Right lobe of liver (tissue), 6 donors: ENCODE data around the gene APOL3. TPM values are rescaled to one million over a fixed set of nuclear protein-coding genes. Genes with fewer than 3 reads are reported as not detected.
"Not testable (repeated sequence)": the region's sequence is repeated elsewhere in the genome, so short reads cannot be mapped to it uniquely, and the experiment has no call there.

ENCODE experiments used
- ATAC-seq, 4 donors: fragments of 200-7000 bp; cut with Tn5 transposase; one replicate each; pipeline ENCODE4 v1.9.1; 2020; ENCODE audit warnings: mild to moderate bottlenecking in 4 of 4, moderate library complexity in 4 of 4
- DNase-seq, 3 donors: peaks; one replicate each; pipeline ENCODE4 v3.0.0-alpha.2; 2020
- H3K27ac ChIP-seq, 3 donors: fragments of 200-600 bp; one replicate each; pipeline ENCODE4 v1.8.0; 2022
- H3K27me3 ChIP-seq, 2 donors: fragments of 200-600 bp; one replicate each; pipeline ENCODE4 v1.8.0; 2022
- H3K36me3 ChIP-seq, 4 donors: fragments of 200-600 bp; sonication (generic) in 1 of 4; one replicate each; pipeline versions ENCODE4 v1.5.1 to v1.8.0; 2017 to 2022; ENCODE audit warnings: control low read depth in 1 of 4
- H3K4me1 ChIP-seq, 4 donors: fragments of 200-600 bp; sonication (generic) in 1 of 4; one replicate each; pipeline versions ENCODE4 v1.5.1 to v1.8.0; 2017 to 2022; ENCODE audit warnings: control low read depth in 1 of 4
- H3K4me3 ChIP-seq, 3 donors: fragments of 200-600 bp; one replicate each; pipeline ENCODE4 v1.8.0; 2022
- H3K9me3 ChIP-seq, 4 donors: fragments of 200-600 bp; sonication (generic) in 1 of 4; one replicate each; pipeline versions ENCODE4 v1.5.1 to v1.8.0; 2017 to 2022; ENCODE audit warnings: control low read depth in 1 of 4
- CTCF ChIP-seq, 4 donors: fragments of 200-600 bp in 3 of 4; fragments of 450-650 bp in 1 of 4; IDR thresholded peaks; one replicate each; pipeline versions ENCODE4 v1.5.1 to v1.8.0; 2016 to 2022; ENCODE audit warnings: antibody characterized with exemption in 4 of 4, mild to moderate bottlenecking in 2 of 4
- POLR2A ChIP-seq: fragments of 450-650 bp; IDR thresholded peaks from one replicate; pipeline ENCODE4 v1.6.1; 2017; ENCODE audit warnings: antibody characterized with exemption, mild to moderate bottlenecking
- WGBS: methylation state at CpG from one replicate; pipeline ENCODE4 v1.1.6; 2018; ENCODE audit warnings: low coverage, low lambda C conversion rate; ENCODE audit not compliant: insufficient coverage; ENCODE audit errors: missing lambda C conversion rate; 5-methylcytosine and 5-hydroxymethylcytosine counted together
- intact Hi-C, 2 donors: fragments of 100-400 bp; cut with DNase I; formaldehyde crosslinking; loops; one replicate each; pipeline versions ENCODE4 v1.11.2 to v1.14.1; 2022
- total RNA-seq, 6 experiments: library from RNA; depleted of rRNA in 2 of 6; stranded (reverse); fragments of >200 nt in 2 of 6; fragmentation: NEBNext Ultra II Directional in 3 of 6; extraction: Animal tissue kit (Norgen Biotek cat#: 25700) in 3 of 6; gene quantifications; one replicate each; pipeline versions ENCODE4 v1.1.0 to v1.2.4, GENCODE V29; 2016 to 2023
- donor health status: DM: no; HTN: yes; CAD: no.
- donor health status: DM: no; HTN: no; CAD: no.
- donor health status: DM: no; HTN: no; CAD: no.
- donor health status: DM: no; HTN: yes; CAD: no.
- donor health status: DM: no; HTN: yes; CAD: no.

The APOL3 gene
- total RNA-seq, 6 experiments from 2014 or later: 21.7 to 80.5 (median 30.2) TPM

- WGBS: 13% methylated on average over 7 of the region's 8 CpGs
- H3K9me3 ChIP-seq, H3K36me3 ChIP-seq, H3K27me3 ChIP-seq, H3K4me3 ChIP-seq, intact Hi-C loops, H3K27ac ChIP-seq: not testable (repeated sequence)
- ATAC-seq (peak; percentile 47 to 69 (median 56)), DNase-seq (peak in 1 of 3 donors; percentile 70)
- TF ChIP-seq CTCF (IDR thresholded peaks at IDR 0.05): peak in 2 of 4 donors; percentile 15 to 18
- H3K4me1 ChIP-seq: peaks cover 0 to 18% (median 6%) of the 10 kb centered on the region in 4 donors
Observed at GRCh38 chr22:36202906-36203305, 42.4 kb upstream of the APOL3 start.

- H3K9me3 ChIP-seq: no peaks in the 10 kb centered on the region
- DNase-seq: no peak
- no peak within 1 kb of the TSS for H3K27ac ChIP-seq
- intact Hi-C loops: no loop called here
- no peaks in the 10 kb centered on the region for H3K27me3 ChIP-seq
- 38% methylated on average over 3 of the region's 13 CpGs for WGBS
- no peaks in the 10 kb centered on the region for H3K36me3 ChIP-seq
- H3K4me1 ChIP-seq: peaks cover 0 to 26% (median 11%) of the 10 kb centered on the region in 4 donors
- no peak within 1 kb of the TSS for H3K4me3 ChIP-seq
- TF ChIP-seq CTCF (IDR thresholded peaks at IDR 0.05) (no peak), POLR2A (no peak)
- ATAC-seq: peak; percentile 12 to 41 (median 27)
Observed at GRCh38 chr22:36201630-36202319, 41.2 kb upstream of the APOL3 start, which contains the start of gene APOL4. APOL4 (minus strand) TSS chr22:36201809; CDS start chr22:36201734, 75 bp downstream.

- DNase-seq, H3K27me3 ChIP-seq, H3K4me3 ChIP-seq, ATAC-seq, intact Hi-C loops, H3K9me3 ChIP-seq, H3K36me3 ChIP-seq, H3K27ac ChIP-seq: not testable (repeated sequence)
- WGBS: 86% methylated on average over 1 of the region's 5 CpGs
- H3K4me1 ChIP-seq: peaks cover 0 to 26% (median 11%) of the 10 kb centered on the region in 4 donors
Observed at GRCh38 chr22:36201025-36201424, 40.5 kb upstream of the APOL3 start.

GRCh38 chr22:36199001-36199551, 38.5 kb upstream of the APOL3 start:
- Histone ChIP-seq H3K36me3 (no peaks in the 10 kb centered on the region), H3K9me3 (no peaks in the 10 kb centered on the region), H3K4me1 (peaks cover 0 to 32% (median 11%) of the 10 kb centered on the region in 4 donors), H3K4me3 (no peak overlapping the region), H3K27ac (no peak overlapping the region), H3K27me3 (no peaks in the 10 kb centered on the region)
- DNase-seq (no peak), ATAC-seq (no peak)
- no peak for TF ChIP-seq CTCF (IDR thresholded peaks at IDR 0.05)
- no peak for TF ChIP-seq POLR2A
- WGBS: 40% methylated on average over 2 of the region's 5 CpGs
- intact Hi-C loops: loop anchor here in 1 of 2 donors (10.0 kb wide), 1 partner anchor 86 kb away; no protein-coding TSS in a partner anchor

- intact Hi-C loops: loop anchor here in 1 of 2 donors (10.0 kb wide), 1 partner anchor 86 kb away; no protein-coding TSS in a partner anchor
- WGBS: 57% methylated on average over 1 of the region's 3 CpGs
Observed at GRCh38 chr22:36198536-36198935, 38.0 kb upstream of the APOL3 start.

More at GRCh38 chr22:36198536-36198935, 38.0 kb upstream of the APOL3 start:
- Histone ChIP-seq H3K27me3 (no peaks in the 10 kb centered on the region), H3K4me3 (no peak overlapping the region), H3K4me1 (peaks cover 0 to 38% (median 13%) of the 10 kb centered on the region in 4 donors), H3K27ac (no peak overlapping the region), H3K36me3 (no peaks in the 10 kb centered on the region), H3K9me3 (no peaks in the 10 kb centered on the region)
- no peak for DNase-seq
- TF ChIP-seq CTCF (IDR thresholded peaks at IDR 0.05): no peak
- TF ChIP-seq POLR2A: no peak
- ATAC-seq: peak in 1 of 4 donors; percentile 11
